NB4 (cell line): ENCODE data around the gene GFOD1.

Experiments used
- DNase-seq: peaks from one replicate; pipeline ENCODE4 v3.0.0; 2010; ENCODE audit warnings: low read depth
- H3K4me3 ChIP-seq: one replicate; pipeline ENCODE4 v1.5.1; 2011; ENCODE audit warnings: mild to moderate bottlenecking, low read depth, low read length, moderate library complexity
- CTCF ChIP-seq: IDR thresholded peaks from one replicate; pipeline ENCODE4 v1.5.1; 2012; ENCODE audit warnings: low read depth, low read length
- MYC ChIP-seq: IDR thresholded peaks from 2 replicates; pipeline ENCODE4 v1.6.1; 2011; ENCODE audit warnings: low read depth, low read length
- POLR2A ChIP-seq: IDR thresholded peaks from 2 replicates; pipeline ENCODE4 v1.6.1; 2011; ENCODE audit warnings: mild to moderate bottlenecking; ENCODE audit not compliant: insufficient read length; ENCODE audit errors: extremely low read depth
- TF ChIP-seq, protein P1 (sequence below): IDR thresholded peaks from 2 replicates; pipeline ENCODE4 v1.6.1; 2011; ENCODE audit warnings: low read depth, low read length

Gene GFOD1

DNA sequence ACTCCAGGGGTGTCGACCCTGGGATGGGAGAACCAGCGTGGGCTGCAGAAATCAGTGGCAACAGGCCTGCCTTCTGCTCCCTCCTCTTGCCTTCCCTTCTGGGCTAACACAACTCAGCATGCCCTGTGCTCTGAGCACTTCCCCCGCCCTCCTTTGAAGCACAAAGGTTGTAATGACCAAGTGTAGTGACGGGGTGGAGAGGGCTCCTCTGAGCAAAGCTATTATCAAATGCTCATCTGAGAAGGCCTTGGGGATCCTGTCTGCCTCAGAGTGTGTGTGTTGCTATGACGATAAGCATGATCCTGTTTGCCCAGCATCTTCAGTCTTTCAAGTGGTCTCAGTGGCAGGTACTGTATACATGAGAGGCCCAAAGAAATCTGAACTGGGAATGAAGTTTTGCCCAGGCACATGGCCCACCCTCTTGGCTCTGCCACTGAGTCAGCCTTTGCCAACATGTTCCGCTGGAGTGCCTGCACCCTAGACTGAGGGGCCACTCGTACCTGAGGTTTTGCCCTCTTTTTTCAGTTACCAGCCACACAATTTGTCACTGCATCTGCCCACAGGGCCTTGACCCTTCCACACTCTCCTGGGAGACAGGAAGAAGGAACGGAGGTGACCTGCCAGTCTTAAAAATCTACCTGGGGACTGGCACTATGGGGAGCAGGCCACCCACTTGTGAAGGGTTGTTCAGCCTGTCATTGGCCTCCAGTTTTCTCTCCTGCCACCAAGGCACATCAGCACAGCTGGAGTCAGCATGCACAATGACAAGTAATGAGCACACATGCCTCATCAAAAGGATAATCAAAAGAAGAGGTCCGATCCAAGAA is 74.5 kb downstream of the GFOD1 start:
- TF ChIP-seq, protein P1, sequence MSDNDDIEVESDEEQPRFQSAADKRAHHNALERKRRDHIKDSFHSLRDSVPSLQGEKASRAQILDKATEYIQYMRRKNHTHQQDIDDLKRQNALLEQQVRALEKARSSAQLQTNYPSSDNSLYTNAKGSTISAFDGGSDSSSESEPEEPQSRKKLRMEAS = no peak
- TF ChIP-seq CTCF = no peak
- TF ChIP-seq MYC = no peak
- TF ChIP-seq POLR2A = no peak
- peak; percentile 31 for DNase-seq
- no peak overlapping the region for H3K4me3 ChIP-seq

GRCh38 chr6:13412211-13412610 is 75.2 kb downstream of the GFOD1 start:
- DNase-seq = no peak
- no peak overlapping the region for H3K4me3 ChIP-seq
- no peak for TF ChIP-seq MYC
- TF ChIP-seq, protein P1 = no peak
- TF ChIP-seq POLR2A = no peak
- no peak for TF ChIP-seq CTCF

DNA sequence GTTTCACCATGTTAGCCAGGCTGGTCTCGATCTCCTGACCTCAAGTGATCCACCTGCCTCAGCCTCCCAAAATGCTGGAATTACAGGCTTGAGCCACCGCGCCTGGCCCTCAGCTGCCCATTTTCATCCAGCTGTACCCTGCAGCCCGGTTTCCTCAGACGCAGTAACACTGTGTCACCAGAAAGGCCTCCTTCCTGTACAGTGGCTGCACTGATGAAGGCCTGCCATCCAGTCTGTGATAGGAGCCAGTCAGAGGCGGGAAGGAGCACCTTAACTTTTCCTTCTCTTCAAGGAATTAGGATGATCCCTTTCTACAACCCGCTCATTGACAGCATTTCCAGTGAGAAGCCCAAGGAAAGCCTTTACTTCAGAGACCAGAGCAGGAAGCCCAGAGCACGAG is 75.9 kb downstream of the GFOD1 start:
- no peak overlapping the region for H3K4me3 ChIP-seq
- DNase-seq = peak; percentile 43

GRCh38 chr6:13409991-13410390 is 77.4 kb downstream of the GFOD1 start:
- TF ChIP-seq POLR2A (no peak), CTCF (no peak), MYC (no peak)
- TF ChIP-seq, protein P1 = no peak
- no peak for DNase-seq
- no peak overlapping the region for H3K4me3 ChIP-seq

More for the DNA sequence above, 75.9 kb downstream of the GFOD1 start:
- TF ChIP-seq POLR2A (no peak), CTCF (no peak), MYC (no peak)
- TF ChIP-seq, protein P1 = no peak

DNA sequence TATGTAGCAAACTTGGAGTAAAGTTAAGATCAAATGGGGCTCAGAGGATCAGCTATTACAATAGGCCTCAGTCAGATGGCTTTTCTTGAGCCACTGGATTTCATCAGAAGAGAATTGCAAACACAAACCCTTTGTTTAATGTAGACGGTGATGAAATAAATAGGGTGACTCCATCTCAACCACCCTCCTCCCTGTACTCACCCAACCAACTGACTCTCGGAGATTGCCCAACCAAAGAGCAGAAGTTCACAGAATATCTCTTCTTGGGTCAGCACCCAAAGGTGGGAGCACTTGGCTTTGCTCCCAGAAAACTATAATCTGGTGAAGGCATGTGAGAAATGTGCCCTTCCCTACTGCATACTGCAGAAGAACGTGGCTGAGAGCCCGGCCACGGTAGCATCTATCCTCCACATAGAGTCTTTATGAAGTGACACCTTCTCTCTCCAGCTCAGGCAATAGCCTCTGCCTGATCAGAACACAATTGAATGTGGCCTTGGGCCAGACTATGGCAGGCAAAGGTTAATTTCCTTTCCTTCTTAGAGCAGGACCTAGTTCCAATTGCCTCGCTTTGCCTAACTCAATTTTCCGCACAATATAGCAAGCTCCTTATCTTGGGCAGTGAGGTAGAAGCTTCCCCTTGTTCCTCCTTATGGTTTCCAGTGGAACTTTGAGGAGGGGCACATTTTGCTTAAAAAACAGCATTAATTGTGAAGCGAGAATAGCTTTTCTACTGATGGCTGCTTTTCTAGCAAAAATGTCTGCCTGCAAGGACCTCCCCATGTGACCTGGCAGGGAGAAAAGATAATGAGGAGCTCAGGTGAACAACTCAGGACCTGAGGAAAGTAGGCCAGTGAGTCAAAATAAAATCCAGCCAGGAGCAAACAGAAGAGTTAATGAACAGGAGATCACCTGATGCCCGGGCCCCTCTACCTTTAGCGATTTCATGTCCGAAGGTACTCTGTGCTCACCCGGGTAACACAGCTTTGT is 79.4 kb downstream of the GFOD1 start:
- TF ChIP-seq MYC (peak; percentile 67), POLR2A (no peak), CTCF (no peak)
- TF ChIP-seq, protein P1 = peak; percentile 66
- peak; percentile 98 for DNase-seq
- no peak overlapping the region for H3K4me3 ChIP-seq
